ENCODE data around the gene CACNA1G.

The CACNA1G gene

GRCh38 chr17:50534222-50534978 is 26.1 kb upstream of the CACNA1G start:
- DNase-seq = no peak

GRCh38 chr17:50534979-50535326 is 25.6 kb upstream of the CACNA1G start:
- DNase-seq = no peak

DNA sequence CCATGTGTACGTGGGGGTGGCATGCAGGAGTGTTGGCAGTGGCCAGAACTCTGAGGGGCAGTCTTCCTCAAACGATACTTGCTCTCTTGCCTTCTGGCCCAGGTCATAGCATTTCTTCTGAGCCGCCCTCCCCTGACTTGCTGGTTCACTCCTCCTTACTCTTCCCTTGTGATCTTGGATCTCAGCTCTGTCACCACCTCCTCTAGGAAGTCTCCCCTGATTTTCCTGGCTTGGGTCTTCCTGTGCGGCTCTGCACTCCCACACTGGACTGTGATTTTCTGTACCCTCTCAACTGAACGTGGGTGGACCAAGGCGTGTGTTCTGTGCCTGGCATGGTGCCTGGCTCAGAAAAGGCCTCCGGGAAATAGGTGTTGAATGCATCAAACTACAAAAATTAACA is 25.1 kb upstream of the CACNA1G start:
- no peak for DNase-seq

DNA sequence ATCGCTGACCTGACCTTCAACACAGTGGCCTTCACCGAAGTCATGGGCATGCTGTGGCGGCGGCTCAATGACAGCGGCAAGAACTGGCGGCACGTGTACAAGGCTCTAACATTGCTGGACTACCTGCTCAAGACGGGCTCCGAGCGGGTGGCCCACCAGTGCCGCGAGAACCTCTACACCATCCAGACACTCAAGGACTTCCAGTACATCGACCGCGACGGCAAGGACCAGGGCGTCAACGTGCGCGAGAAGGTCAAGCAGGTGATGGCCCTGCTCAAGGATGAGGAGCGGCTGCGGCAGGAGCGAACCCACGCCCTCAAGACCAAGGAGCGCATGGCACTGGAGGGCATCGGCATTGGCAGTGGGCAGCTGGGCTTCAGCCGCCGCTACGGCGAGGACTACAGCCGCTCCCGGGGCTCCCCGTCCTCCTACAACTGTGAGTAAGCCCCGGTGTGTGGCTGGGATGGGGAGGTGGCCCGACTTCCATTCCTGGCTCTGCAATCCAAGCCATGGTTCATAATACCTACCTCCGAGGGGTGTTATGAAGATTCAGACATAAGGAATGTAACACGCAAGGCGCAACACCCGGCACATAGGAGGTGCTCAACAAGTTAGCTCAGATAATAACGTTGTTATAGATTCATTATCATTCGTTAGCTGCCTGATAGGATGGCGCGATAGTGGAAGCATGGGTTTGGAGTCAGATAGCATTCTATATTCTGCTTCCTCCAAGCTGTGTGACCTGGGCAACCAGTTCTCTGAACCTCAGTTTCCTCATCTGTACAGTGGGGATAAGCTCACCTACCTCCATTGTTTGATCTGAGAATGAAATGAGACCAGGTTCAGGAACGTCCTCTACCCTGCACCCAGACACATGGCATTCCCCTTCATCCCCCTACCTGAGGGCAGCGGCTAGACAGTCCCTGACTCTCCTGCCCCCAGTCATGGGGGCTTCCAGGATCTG is 23.6 kb upstream of the CACNA1G start:
- no peak for DNase-seq

DNA sequence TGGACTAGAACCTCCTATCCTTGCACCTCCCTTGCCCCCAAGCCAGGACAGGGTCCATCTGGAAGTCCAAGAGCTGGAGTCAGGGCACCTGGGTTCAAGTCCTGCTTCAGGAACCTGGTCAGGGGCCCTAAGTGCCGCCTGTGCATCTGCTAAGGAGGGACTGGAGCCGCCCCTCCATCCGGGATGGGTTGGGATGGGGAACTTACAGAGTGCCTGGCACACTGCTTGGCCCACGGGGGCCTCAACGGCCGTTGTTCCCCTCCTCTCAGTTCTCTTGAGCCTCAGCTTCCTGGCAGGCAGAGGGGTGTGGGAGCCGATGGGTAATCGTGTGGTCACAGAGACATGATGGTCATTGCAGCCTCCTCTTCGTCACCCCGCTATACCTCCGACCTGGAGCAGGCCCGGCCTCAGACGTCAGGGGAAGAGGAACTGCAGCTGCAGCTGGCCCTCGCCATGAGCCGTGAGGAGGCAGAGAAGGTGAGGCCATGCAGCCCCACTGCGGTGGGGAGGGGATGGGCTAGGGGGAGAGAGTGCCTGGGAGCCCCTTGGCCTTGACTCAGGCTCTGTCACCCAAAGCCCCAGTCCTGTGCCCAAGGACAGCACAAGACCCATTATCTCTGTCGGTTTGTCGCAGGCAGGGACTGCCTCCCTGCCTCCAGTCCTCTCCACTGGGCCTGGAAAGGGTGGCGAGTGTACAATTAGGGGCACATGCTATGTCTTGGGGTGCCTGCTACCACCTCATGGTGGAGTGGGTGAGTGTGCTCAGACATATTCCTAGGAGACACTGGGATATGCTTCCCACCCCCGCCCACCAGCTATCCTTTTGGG is 22.6 kb upstream of the CACNA1G start:
- no peak for DNase-seq

GRCh38 chr17:50538549-50539410 is 21.7 kb upstream of the CACNA1G start:
- DNase-seq = no peak

DNA sequence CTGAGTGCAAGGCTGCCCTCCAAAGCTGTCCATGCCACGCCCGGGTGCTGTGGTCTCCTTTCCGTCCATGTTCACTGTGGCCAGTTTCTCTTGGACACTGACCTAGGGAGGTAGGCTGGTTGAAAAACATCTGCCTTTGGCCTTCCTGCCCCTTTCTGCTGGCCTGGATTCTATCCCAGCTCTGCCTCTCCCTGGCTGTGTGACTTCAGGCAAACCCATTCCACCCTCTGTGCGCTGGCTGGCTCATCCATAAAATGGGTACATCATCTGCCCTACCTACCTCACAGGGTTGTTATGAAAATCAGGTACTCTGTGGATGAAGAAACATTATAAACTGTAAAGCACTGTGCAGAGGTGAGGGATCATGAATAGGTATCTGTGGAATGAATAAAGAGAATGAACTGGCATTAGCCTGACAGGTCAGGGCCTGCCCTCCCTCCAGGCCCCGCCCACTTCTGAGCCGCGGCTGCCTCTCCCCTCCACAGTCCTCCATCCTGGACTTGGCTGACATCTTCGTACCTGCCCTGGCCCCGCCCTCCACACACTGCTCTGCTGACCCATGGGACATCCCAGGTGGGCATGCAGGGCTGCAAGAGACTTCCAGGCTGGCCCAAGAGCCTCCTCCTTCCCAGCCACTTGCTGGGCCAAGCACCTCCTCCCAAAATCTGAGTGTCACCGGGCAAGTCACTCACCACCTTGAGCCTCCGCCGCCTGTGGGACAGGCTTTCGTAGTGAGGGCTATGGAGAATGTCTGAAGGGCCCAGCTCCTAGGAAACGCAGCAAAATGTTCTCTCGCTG is 20.6 kb upstream of the CACNA1G start:
- no peak for DNase-seq

DNA sequence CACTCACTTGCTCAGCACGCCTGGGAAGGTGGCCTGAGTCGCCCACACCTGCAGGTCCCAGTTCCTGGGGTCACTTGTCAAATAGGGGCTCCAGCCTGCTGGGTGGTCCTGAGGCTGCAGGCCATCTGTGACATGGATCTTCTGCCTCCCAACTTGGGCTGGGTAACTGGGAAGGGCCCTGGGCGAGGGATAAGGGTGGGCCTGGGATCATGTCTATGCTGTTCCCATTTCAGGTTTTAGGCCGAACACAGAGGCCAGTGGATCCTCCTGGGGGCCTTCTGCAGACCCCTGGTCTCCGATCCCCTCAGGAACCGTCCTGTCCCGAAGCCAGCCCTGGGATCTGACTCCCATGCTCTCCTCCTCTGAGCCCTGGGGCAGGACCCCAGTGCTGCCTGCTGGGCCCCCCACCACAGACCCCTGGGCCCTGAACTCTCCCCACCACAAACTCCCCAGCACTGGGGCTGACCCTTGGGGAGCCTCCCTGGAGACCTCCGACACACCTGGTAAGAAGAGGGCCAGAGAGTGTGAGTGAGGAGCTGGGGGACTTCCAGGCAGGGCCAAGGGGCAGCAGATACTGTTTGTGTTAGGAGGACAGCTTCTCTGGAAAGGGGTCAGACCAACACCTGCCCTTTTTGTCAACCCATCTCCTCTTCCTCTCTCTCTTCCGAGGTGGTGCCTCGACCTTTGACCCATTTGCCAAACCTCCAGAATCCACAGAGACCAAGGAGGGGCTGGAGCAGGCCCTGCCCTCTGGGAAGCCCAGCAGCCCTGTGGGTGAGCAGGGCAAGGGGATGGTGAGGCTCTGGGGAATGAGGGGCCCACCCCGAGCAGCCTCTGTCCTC is 19.7 kb upstream of the CACNA1G start:
- no peak for DNase-seq

DNA sequence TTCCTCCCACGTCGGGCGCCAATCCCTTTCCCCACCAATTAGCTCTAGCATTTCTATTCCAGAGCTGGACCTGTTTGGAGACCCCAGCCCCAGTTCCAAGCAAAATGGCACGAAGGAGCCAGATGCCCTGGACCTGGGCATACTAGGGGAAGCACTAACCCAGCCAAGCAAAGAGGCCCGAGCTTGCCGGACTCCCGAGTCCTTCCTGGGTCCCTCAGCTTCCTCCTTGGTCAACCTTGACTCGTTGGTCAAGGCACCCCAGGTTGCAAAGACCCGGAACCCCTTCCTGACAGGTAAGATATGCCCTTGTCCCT is 19.2 kb upstream of the CACNA1G start:
- DNase-seq = peak; percentile 67

DNA sequence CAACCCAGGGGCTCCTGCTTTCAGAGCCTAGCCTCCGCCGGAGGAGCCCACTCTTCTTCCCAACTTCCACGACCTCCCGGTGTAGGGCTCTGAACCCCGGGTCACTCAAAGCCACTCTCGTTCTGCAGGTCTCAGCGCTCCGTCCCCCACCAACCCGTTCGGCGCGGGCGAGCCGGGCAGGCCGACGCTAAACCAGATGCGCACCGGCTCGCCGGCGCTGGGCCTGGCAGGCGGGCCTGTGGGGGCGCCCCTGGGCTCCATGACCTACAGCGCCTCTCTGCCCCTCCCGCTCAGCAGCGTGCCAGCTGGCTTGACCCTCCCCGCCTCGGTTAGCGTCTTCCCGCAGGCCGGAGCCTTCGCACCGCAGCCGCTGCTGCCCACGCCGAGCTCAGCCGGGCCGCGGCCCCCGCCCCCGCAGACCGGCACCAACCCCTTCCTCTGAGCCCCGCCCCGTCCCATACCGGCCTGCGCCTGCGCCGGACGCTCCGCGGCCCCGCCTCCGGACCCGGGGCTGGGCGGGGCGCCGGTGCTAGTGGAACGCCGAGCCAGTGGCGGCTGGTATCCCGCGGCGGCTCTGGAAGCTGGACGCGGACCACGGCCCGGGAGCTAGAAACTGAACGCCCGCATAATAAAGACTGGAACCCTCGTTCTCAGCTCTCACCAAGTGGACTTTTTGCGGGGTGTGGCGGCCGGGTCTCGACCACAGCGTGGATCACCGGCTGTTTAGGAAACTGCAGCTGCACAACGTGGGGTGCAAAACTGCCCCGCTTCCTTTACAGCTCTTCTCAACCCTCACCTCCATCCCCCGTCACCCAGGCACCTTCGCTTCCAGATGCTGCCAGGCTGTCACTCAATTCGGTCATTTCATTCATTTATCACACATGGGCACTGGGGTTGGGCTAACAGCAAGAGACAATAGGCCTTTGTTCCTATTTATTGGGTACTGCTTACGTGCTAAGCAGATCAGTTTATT is 18.5 kb upstream of the CACNA1G start:
- peak; percentile 96 for DNase-seq

GRCh38 chr17:50542795-50543774 is 17.4 kb upstream of the CACNA1G start:
- DNase-seq = no peak

DNA sequence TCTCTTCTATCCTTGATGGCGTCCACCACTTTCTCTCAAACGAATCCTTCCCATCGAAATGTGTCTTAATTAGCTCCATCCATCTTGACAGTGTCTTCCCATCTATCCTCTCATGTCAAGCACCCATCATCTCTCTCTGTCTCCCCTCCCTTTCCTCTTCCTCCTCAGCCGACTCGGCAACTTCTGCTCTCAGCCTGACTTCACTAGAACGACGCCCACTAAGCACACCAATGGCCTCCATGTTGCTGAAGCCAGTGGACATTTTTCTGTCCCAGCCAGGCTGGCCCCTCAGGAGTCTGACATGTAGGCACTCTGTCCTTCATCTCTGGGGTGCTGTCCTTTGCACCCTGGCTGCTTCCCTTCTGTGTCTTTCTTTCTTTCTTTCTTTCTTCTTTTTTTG is 16.0 kb upstream of the CACNA1G start:
- no peak for DNase-seq

DNA sequence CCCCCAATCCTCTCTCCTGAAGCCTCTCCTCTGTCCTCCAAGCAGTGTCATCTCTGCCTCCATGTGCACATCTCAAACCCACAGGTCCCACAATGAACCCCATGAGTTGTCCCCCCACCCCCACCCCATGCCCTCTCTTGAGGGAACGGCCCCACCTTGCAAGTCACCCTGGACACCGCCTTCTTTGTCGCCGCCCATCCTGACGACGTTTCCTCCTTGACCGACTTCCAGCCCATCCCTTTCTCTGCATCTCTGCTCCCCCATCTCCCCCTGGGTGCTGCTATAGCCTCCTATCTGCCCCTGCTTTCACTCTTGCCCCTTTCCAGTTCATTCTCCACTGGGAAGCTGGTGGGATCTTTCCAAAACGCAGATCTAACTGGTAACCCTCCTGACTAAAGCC is 15.2 kb upstream of the CACNA1G start:
- DNase-seq = no peak

DNA sequence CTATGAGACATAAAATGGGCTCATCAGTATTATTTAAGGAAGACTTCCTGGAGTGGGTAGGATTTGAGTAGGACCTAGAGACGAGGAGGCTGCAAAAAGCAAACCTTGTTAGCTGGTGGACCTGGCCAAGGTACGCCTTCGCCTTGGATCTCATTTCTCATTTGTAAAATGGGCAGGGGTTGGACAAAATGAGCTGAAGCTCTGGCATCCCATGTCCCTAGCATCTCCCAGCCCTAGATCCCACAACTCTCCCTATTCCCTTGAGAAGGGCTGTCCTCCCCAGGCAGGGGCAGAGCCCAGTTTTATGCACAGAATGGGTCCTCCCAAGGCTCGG is 13.8 kb upstream of the CACNA1G start:
- no peak for DNase-seq

GRCh38 chr17:50547035-50547735 is 13.3 kb upstream of the CACNA1G start, which contains the start of gene SPATA20:
SPATA20 (plus strand) TSS chr17:50547174; CDS start chr17:50547209, 35 bp downstream.
- peak; percentile 93 for DNase-seq

DNA sequence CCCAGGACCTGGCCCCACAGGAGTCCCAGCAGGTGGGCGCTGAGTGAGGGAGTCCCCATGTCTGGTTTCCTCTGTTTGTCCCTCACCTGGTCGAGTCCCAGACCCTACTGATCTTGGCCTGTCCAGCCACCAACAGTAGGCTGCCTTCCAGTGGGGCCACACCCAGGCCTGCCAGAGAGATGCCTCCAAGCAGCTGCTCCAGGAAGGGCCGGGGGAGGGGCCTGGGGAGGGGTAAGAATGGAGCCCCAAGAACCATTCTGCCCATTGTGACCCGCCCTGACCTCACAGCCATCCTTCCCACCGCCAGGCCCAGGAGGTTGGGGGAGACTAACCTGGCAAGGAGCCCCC is 12.8 kb upstream of the CACNA1G start:
- no peak for DNase-seq

GRCh38 chr17:50548831-50549230 is 11.7 kb upstream of the CACNA1G start:
- DNase-seq = no peak
